ENCODE measurements around the gene TECPR1. TPM values are rescaled to one million over a fixed set of nuclear protein-coding genes. Genes with fewer than 3 reads are reported as not detected.

Gene TECPR1
- total and polyA plus RNA-seq, 2 donors (not counting 1 experiment from before 2014, with no cell fraction given), result 20.9 to 52.2 TPM

- 77% methylated on average over 10 of the region's 17 CpGs for WGBS (ENCODE audit: insufficient coverage)
- intact Hi-C loops (cut with micrococcal nuclease), result loop anchor here (1.0 to 10.0 kb wide), 7 partner anchors 34 to 1064 kb away; partner anchors contain the start of gene LMTK2
- Histone ChIP-seq H2AFZ (ENCODE audit: insufficient read depth, low read depth, low read length, poor library complexity, severe bottlenecking) (no peak overlapping the region), H3K4me3 (ENCODE audit: control extremely low read depth in 1 of 5, extremely low read depth in 1 of 5, insufficient read depth in 1 of 5, low read depth in 2 of 5, low read length in 4 of 5) (no peak overlapping the region), H3K79me2 (ENCODE audit: control insufficient read depth, insufficient read depth, low read length) (peaks cover 4% of the 10 kb centered on the region), H3K36me3 (replicated peaks in 1 of 2; ENCODE audit: control extremely low read depth in 1 of 2, control insufficient read depth in 1 of 2, extremely low read depth in 1 of 2, insufficient read depth in 2 of 2, low read length in 1 of 2) (no peaks in the 10 kb centered on the region), H3K27ac (ENCODE audit: low read length in 2 of 2) (no peak overlapping the region), H4K20me1 (ENCODE audit: control insufficient read depth, insufficient read depth, low read length, poor library complexity, severe bottlenecking) (peaks cover 45% of the 10 kb centered on the region), H3K9me3 (ENCODE audit: control extremely low read depth in 1 of 3, control insufficient read depth in 2 of 3, insufficient read depth in 1 of 3, low read length in 2 of 3) (no peaks in the 10 kb centered on the region), H3K27me3 (replicated peaks in 1 of 4; ENCODE audit: control extremely low read depth in 1 of 4, control insufficient read depth in 3 of 4, insufficient read depth in 4 of 4, low read length in 3 of 4) (peaks cover 0 to 4% (median 0%) of the 10 kb centered on the region in 4 experiments), H3K9ac (ENCODE audit: low read length) (no peak overlapping the region), H3K4me1 (ENCODE audit: control insufficient read depth in 2 of 2, insufficient read depth in 2 of 2, low read length in 2 of 2) (peaks cover 0 to 6% of the 10 kb centered on the region in 2 donors), H3K4me2 (replicated peaks; ENCODE audit: low read depth, low read length, poor library complexity, severe bottlenecking) (no peak overlapping the region)
- TF ChIP-seq CTCF (IDR thresholded peaks at IDR 0.05), result peak; percentile 95
- no peak for TF ChIP-seq EZH2 (IDR thresholded peaks at IDR 0.05; ENCODE audit: borderline replicate concordance, insufficient read depth, low read depth, low read length, poor library complexity, severe bottlenecking)
- DNase-seq (peak; percentile 83), ATAC-seq (ENCODE audit: low read depth) (peak; percentile 75)
- Mint-ChIP-seq H3K4me3 (no peak overlapping the region), H3K27me3 (peaks cover 4% of the 10 kb centered on the region), H3K9me3 (ENCODE audit: insufficient read depth) (no peaks in the 10 kb centered on the region), H3K4me1 (peaks cover 14% of the 10 kb centered on the region), H3K27ac (no peak overlapping the region)
- ChIA-PET POLR2A (interaction anchor here (1.1 kb wide), 1 partner anchor 147 kb away, joined by 5 read pairs; no protein-coding TSS in a partner anchor), CTCF (interaction anchor here (0.5 to 11.3 kb wide), 49 partner anchors 8 to 1676 kb away, joined by 3 to 383 read pairs (median 4); partner anchors contain the start of genes ASNS, BAIAP2L1, LMTK2 and SDHAF3)
Observed at GRCh38 chr7:98168181-98168903, 83.7 kb downstream of the TECPR1 start.

- H3K79me2 ChIP-seq (ENCODE audit: control insufficient read depth, insufficient read depth, low read length), result peaks cover 4% of the 10 kb centered on the region
- H3K9me3 Mint-ChIP-seq (ENCODE audit: insufficient read depth), result no peaks in the 10 kb centered on the region
- no peak overlapping the region for H3K27ac ChIP-seq (ENCODE audit: low read length in 2 of 2)
- H3K27me3 ChIP-seq (replicated peaks in 1 of 4; ENCODE audit: control extremely low read depth in 1 of 4, control insufficient read depth in 3 of 4, insufficient read depth in 4 of 4, low read length in 3 of 4), result peaks cover 0 to 4% (median 0%) of the 10 kb centered on the region in 4 experiments
- no peaks in the 10 kb centered on the region for H3K9me3 ChIP-seq (ENCODE audit: control extremely low read depth in 1 of 3, control insufficient read depth in 2 of 3, insufficient read depth in 1 of 3, low read length in 2 of 3)
- no peak for ATAC-seq (ENCODE audit: low read depth)
- H2AFZ ChIP-seq (ENCODE audit: insufficient read depth, low read depth, low read length, poor library complexity, severe bottlenecking), result no peak overlapping the region
- peaks cover 21% of the 10 kb centered on the region for H3K4me1 Mint-ChIP-seq
- no peak for DNase-seq
- POLR2A ChIA-PET, result no interaction called here
- H4K20me1 ChIP-seq (ENCODE audit: control insufficient read depth, insufficient read depth, low read length, poor library complexity, severe bottlenecking), result peaks cover 48% of the 10 kb centered on the region
- intact Hi-C loops (cut with micrococcal nuclease), result loop anchor here (1.0 to 10.0 kb wide), 8 partner anchors 29 to 1063 kb away; partner anchors contain the start of gene LMTK2
- no peak overlapping the region for H3K9ac ChIP-seq (ENCODE audit: low read length)
- TF ChIP-seq EZH2 (IDR thresholded peaks at IDR 0.05; ENCODE audit: borderline replicate concordance, insufficient read depth, low read depth, low read length, poor library complexity, severe bottlenecking), result no peak
- TF ChIP-seq CTCF (IDR thresholded peaks at IDR 0.05), result no peak
- H3K4me1 ChIP-seq (ENCODE audit: control insufficient read depth in 2 of 2, insufficient read depth in 2 of 2, low read length in 2 of 2), result peaks cover 1 to 11% of the 10 kb centered on the region in 2 donors
- CTCF ChIA-PET, result interaction anchor here (0.7 to 11.3 kb wide), 20 partner anchors 11 to 1063 kb away, joined by 3 to 383 read pairs (median 8); partner anchors contain the start of genes BAIAP2L1 and LMTK2
- no peak overlapping the region for H3K27ac Mint-ChIP-seq
- 97% methylated on average over 15 of the region's 15 CpGs for WGBS (ENCODE audit: insufficient coverage)
- peaks cover 4% of the 10 kb centered on the region for H3K27me3 Mint-ChIP-seq
- no peak overlapping the region for H3K4me3 Mint-ChIP-seq
- H3K4me2 ChIP-seq (replicated peaks; ENCODE audit: low read depth, low read length, poor library complexity, severe bottlenecking), result no peak overlapping the region
- no peaks in the 10 kb centered on the region for H3K36me3 ChIP-seq (replicated peaks in 1 of 2; ENCODE audit: control extremely low read depth in 1 of 2, control insufficient read depth in 1 of 2, extremely low read depth in 1 of 2, insufficient read depth in 2 of 2, low read length in 1 of 2)
- no peak overlapping the region for H3K4me3 ChIP-seq (ENCODE audit: control extremely low read depth in 1 of 5, extremely low read depth in 1 of 5, insufficient read depth in 1 of 5, low read depth in 2 of 5, low read length in 4 of 5)
Observed at GRCh38 chr7:98167653-98168052, 84.4 kb downstream of the TECPR1 start.

Measured in B cell (primary cell).